ENCODE data around the gene FAM210A. TPM values are rescaled to one million over a fixed set of nuclear protein-coding genes. Genes with fewer than 3 reads are reported as not detected.
A peak's percentile ranks its signal among the peaks of the same experiment; 100 is the strongest.

FAM210A gene
- total and polyA plus RNA-seq, 2 experiments from 2014 or later = 17.2 to 17.9 TPM

DNA sequence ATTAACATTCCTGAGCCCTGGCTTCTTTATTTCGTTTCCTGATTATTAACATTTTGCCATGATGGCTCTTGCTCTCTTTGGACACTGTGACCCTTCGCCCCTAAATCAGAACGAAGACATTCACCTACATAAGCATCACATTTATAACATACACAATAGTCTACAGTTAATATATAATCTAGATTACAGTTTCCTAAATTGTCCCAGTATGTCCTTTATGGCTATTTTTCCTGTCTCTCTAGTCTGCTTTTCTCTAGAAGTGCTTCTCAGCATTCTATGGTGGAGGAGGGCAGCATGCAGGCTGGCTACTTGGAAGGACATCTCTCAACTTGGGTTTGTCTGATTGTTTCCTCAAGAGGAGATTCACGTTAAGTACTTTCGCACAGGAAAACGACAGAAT, 49.9 kb downstream of the FAM210A start:
- H3K4me3 Mint-ChIP-seq = no peak overlapping the region
- TF ChIP-seq, protein P1, sequence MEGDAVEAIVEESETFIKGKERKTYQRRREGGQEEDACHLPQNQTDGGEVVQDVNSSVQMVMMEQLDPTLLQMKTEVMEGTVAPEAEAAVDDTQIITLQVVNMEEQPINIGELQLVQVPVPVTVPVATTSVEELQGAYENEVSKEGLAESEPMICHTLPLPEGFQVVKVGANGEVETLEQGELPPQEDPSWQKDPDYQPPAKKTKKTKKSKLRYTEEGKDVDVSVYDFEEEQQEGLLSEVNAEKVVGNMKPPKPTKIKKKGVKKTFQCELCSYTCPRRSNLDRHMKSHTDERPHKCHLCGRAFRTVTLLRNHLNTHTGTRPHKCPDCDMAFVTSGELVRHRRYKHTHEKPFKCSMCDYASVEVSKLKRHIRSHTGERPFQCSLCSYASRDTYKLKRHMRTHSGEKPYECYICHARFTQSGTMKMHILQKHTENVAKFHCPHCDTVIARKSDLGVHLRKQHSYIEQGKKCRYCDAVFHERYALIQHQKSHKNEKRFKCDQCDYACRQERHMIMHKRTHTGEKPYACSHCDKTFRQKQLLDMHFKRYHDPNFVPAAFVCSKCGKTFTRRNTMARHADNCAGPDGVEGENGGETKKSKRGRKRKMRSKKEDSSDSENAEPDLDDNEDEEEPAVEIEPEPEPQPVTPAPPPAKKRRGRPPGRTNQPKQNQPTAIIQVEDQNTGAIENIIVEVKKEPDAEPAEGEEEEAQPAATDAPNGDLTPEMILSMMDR (conservative IDR thresholded peaks at IDR 0.05; ENCODE audit: low read depth in 2 of 2) = no peak
- TF ChIP-seq, protein P2, sequence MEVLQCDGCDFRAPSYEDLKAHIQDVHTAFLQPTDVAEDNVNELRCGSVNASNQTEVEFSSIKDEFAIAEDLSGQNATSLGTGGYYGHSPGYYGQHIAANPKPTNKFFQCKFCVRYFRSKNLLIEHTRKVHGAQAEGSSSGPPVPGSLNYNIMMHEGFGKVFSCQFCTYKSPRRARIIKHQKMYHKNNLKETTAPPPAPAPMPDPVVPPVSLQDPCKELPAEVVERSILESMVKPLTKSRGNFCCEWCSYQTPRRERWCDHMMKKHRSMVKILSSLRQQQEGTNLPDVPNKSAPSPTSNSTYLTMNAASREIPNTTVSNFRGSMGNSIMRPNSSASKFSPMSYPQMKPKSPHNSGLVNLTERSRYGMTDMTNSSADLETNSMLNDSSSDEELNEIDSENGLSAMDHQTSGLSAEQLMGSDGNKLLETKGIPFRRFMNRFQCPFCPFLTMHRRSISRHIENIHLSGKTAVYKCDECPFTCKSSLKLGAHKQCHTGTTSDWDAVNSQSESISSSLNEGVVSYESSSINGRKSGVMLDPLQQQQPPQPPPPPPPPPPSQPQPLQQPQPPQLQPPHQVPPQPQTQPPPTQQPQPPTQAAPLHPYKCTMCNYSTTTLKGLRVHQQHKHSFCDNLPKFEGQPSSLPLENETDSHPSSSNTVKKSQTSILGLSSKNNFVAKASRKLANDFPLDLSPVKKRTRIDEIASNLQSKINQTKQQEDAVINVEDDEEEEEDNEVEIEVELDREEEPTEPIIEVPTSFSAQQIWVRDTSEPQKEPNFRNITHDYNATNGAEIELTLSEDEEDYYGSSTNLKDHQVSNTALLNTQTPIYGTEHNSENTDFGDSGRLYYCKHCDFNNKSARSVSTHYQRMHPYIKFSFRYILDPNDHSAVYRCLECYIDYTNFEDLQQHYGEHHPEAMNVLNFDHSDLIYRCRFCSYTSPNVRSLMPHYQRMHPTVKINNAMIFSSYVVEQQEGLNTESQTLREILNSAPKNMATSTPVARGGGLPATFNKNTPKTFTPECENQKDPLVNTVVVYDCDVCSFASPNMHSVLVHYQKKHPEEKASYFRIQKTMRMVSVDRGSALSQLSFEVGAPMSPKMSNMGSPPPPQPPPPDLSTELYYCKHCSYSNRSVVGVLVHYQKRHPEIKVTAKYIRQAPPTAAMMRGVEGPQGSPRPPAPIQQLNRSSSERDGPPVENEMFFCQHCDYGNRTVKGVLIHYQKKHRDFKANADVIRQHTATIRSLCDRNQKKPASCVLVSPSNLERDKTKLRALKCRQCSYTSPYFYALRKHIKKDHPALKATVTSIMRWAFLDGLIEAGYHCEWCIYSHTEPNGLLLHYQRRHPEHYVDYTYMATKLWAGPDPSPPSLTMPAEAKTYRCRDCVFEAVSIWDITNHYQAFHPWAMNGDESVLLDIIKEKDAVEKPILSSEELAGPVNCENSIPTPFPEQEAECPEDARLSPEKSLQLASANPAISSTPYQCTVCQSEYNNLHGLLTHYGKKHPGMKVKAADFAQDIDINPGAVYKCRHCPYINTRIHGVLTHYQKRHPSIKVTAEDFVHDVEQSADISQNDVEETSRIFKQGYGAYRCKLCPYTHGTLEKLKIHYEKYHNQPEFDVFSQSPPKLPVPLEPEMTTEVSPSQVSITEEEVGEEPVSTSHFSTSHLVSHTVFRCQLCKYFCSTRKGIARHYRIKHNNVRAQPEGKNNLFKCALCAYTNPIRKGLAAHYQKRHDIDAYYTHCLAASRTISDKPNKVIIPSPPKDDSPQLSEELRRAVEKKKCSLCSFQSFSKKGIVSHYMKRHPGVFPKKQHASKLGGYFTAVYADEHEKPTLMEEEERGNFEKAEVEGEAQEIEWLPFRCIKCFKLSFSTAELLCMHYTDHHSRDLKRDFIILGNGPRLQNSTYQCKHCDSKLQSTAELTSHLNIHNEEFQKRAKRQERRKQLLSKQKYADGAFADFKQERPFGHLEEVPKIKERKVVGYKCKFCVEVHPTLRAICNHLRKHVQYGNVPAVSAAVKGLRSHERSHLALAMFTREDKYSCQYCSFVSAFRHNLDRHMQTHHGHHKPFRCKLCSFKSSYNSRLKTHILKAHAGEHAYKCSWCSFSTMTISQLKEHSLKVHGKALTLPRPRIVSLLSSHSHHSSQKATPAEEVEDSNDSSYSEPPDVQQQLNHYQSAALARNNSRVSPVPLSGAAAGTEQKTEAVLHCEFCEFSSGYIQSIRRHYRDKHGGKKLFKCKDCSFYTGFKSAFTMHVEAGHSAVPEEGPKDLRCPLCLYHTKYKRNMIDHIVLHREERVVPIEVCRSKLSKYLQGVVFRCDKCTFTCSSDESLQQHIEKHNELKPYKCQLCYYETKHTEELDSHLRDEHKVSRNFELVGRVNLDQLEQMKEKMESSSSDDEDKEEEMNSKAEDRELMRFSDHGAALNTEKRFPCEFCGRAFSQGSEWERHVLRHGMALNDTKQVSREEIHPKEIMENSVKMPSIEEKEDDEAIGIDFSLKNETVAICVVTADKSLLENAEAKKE (CRISPR knock-in tag; IDR thresholded peaks at IDR 0.05) = no peak
- TF ChIP-seq, protein P3, sequence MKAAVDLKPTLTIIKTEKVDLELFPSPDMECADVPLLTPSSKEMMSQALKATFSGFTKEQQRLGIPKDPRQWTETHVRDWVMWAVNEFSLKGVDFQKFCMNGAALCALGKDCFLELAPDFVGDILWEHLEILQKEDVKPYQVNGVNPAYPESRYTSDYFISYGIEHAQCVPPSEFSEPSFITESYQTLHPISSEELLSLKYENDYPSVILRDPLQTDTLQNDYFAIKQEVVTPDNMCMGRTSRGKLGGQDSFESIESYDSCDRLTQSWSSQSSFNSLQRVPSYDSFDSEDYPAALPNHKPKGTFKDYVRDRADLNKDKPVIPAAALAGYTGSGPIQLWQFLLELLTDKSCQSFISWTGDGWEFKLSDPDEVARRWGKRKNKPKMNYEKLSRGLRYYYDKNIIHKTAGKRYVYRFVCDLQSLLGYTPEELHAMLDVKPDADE (IDR thresholded peaks at IDR 0.05) = no peak
- TF ChIP-seq, protein P4, sequence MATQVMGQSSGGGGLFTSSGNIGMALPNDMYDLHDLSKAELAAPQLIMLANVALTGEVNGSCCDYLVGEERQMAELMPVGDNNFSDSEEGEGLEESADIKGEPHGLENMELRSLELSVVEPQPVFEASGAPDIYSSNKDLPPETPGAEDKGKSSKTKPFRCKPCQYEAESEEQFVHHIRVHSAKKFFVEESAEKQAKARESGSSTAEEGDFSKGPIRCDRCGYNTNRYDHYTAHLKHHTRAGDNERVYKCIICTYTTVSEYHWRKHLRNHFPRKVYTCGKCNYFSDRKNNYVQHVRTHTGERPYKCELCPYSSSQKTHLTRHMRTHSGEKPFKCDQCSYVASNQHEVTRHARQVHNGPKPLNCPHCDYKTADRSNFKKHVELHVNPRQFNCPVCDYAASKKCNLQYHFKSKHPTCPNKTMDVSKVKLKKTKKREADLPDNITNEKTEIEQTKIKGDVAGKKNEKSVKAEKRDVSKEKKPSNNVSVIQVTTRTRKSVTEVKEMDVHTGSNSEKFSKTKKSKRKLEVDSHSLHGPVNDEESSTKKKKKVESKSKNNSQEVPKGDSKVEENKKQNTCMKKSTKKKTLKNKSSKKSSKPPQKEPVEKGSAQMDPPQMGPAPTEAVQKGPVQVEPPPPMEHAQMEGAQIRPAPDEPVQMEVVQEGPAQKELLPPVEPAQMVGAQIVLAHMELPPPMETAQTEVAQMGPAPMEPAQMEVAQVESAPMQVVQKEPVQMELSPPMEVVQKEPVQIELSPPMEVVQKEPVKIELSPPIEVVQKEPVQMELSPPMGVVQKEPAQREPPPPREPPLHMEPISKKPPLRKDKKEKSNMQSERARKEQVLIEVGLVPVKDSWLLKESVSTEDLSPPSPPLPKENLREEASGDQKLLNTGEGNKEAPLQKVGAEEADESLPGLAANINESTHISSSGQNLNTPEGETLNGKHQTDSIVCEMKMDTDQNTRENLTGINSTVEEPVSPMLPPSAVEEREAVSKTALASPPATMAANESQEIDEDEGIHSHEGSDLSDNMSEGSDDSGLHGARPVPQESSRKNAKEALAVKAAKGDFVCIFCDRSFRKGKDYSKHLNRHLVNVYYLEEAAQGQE (IDR thresholded peaks at IDR 0.05; ENCODE audit: unreplicated experiment) = no peak
- TF ChIP-seq EZH2phosphoT487 (IDR thresholded peaks at IDR 0.05; ENCODE audit: unreplicated experiment) (no peak), CREB1 (CRISPR knock-in tag; IDR thresholded peaks at IDR 0.05; ENCODE audit: low read depth) (no peak), ZNF331 (CRISPR knock-in tag; IDR thresholded peaks at IDR 0.05; ENCODE audit: low read depth) (no peak), EZH2 (IDR thresholded peaks at IDR 0.05; ENCODE audit: low read depth, unreplicated experiment) (no peak), STAT1 (IDR thresholded peaks at IDR 0.05; ENCODE audit: unreplicated experiment) (no peak), POLR2AphosphoS5 (IDR thresholded peaks at IDR 0.05; ENCODE audit: low read depth) (no peak), ZNF114 (CRISPR knock-in tag; IDR thresholded peaks at IDR 0.05) (no peak), NANOG (IDR thresholded peaks at IDR 0.05; ENCODE audit: borderline replicate concordance) (no peak), JUNB (IDR thresholded peaks at IDR 0.05; ENCODE audit: unreplicated experiment) (no peak)
- Histone ChIP-seq H3K9me2 (ENCODE audit: insufficient read depth) (0 out of 2 replicates have a peak, but pooled peaks cover 4% of the 10 kb centered on the region), H3K79me2 (replicated peaks; ENCODE audit: insufficient read depth) (peaks cover 30% of the 10 kb centered on the region), H3K36me3 (ENCODE audit: insufficient read depth) (no peaks in the 10 kb centered on the region; the same call in 1 of the 2 replicates), H3K4me1 (ENCODE audit: insufficient read depth) (no peaks in the 10 kb centered on the region), H3K27ac (ENCODE audit: low read depth) (no peak overlapping the region), H2AFZ (no peak overlapping the region), H3F3A (replicated peaks; ENCODE audit: low read depth) (peaks cover 8% of the 10 kb centered on the region), H4K20me1 (replicated peaks; ENCODE audit: insufficient read depth) (no peaks in the 10 kb centered on the region), H3K4me2 (no peak overlapping the region), H3K27me3 (ENCODE audit: insufficient read depth) (no peaks in the 10 kb centered on the region), H3K4me3 (no peak overlapping the region)
- H3K9me3 Mint-ChIP-seq = peaks cover 50% of the 10 kb centered on the region
- peaks cover 46% of the 10 kb centered on the region for H3K36me3 Mint-ChIP-seq (ENCODE audit: low read depth)
- DNase-seq (ENCODE audit: low spot score) (no peak), ATAC-seq (no peak)
- peaks cover 11% of the 10 kb centered on the region for H3K27me3 Mint-ChIP-seq (ENCODE audit: insufficient read depth, low read depth, poor library complexity)
- 0 out of 2 replicates have a peak overlapping the region, but pooled peaks have one; percentile 44 for H3K27ac Mint-ChIP-seq
- no peaks in the 10 kb centered on the region for H3K4me1 Mint-ChIP-seq

All from GM23338 (cell line).